ENCODE measurements around the gene LRIG1. TPM values are rescaled to one million over a fixed set of nuclear protein-coding genes. Genes with fewer than 3 reads are reported as not detected.

LRIG1 gene
- total RNA-seq, 1 experiment from 2014 or later: 24.1 TPM

- H3K27ac ChIP-seq (ENCODE audit: low read depth, low read length, poor library complexity, severe bottlenecking): no peak overlapping the region
- H3K4me1 ChIP-seq (ENCODE audit: insufficient read depth, low read length, poor library complexity, severe bottlenecking): peaks cover 6% of the 10 kb centered on the region
- H3K27me3 ChIP-seq (replicated peaks; ENCODE audit: insufficient read depth, low read depth, low read length, poor library complexity): no peaks in the 10 kb centered on the region
- BruUV-seq (replicated peaks): no TSS peak
- H3K4me3 ChIP-seq (ENCODE audit: low read depth, low read length, poor library complexity, severe bottlenecking): no peak overlapping the region
- peaks cover 3% of the 10 kb centered on the region for H3K36me3 ChIP-seq (ENCODE audit: insufficient read depth, low read length, poor library complexity, severe bottlenecking)
- DNase-seq (ENCODE audit: low spot score): no peak
- ChIA-PET CTCF (no interaction called here), POLR2A (ENCODE audit: low non-redundant PET) (no interaction called here)
- intact Hi-C loops (cut with micrococcal nuclease; ENCODE audit: unreplicated experiment): no loop called here
- no peaks in the 10 kb centered on the region for H3K9me3 ChIP-seq (ENCODE audit: low read depth, low read length, poor library complexity, severe bottlenecking)
- no peak for TF ChIP-seq EZH2 (IDR thresholded peaks at IDR 0.05; ENCODE audit: borderline replicate concordance, low read depth, low read length, poor library complexity, severe bottlenecking)
- TF ChIP-seq, protein P1, sequence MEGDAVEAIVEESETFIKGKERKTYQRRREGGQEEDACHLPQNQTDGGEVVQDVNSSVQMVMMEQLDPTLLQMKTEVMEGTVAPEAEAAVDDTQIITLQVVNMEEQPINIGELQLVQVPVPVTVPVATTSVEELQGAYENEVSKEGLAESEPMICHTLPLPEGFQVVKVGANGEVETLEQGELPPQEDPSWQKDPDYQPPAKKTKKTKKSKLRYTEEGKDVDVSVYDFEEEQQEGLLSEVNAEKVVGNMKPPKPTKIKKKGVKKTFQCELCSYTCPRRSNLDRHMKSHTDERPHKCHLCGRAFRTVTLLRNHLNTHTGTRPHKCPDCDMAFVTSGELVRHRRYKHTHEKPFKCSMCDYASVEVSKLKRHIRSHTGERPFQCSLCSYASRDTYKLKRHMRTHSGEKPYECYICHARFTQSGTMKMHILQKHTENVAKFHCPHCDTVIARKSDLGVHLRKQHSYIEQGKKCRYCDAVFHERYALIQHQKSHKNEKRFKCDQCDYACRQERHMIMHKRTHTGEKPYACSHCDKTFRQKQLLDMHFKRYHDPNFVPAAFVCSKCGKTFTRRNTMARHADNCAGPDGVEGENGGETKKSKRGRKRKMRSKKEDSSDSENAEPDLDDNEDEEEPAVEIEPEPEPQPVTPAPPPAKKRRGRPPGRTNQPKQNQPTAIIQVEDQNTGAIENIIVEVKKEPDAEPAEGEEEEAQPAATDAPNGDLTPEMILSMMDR (conservative IDR thresholded peaks at IDR 0.05; ENCODE audit: low read depth, low read length): no peak
Measured at GRCh38 chr3:66396888-66397287, 103.9 kb downstream of the LRIG1 start.

DNA sequence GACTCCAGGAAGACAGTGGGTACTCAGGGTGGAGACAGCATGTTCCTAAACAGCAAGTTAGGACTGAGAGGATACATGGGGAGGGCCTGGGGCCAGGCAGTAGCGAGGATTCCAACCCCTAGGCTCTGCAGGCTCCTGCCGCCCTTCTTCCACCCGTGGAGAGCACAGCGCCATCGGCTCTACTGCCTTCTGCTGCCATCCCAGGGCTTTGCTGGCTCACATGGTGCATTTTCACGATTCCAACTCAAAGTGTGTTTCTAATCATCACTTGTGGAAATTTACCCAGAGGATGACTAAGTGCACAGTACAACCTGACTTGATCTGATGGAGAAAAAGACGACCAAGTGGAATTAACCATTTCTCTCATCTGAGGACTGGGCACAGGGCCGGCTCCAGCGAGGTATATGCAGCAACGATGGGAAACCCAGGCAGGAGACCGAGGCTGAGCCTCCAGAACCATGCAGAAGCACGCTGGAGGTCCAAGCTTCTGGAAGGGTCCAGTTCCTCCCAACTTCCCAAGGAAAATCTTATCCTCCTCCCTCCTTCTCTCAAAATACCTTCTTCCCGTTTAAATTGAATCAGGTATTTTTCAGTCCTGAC is 104.6 kb downstream of the LRIG1 start:
- Histone ChIP-seq H3K36me3 (ENCODE audit: insufficient read depth, low read length, poor library complexity, severe bottlenecking) (peaks cover 3% of the 10 kb centered on the region), H3K27me3 (replicated peaks; ENCODE audit: insufficient read depth, low read depth, low read length, poor library complexity) (no peaks in the 10 kb centered on the region), H3K4me3 (ENCODE audit: low read depth, low read length, poor library complexity, severe bottlenecking) (no peak overlapping the region), H3K9me3 (ENCODE audit: low read depth, low read length, poor library complexity, severe bottlenecking) (no peaks in the 10 kb centered on the region), H3K27ac (ENCODE audit: low read depth, low read length, poor library complexity, severe bottlenecking) (no peak overlapping the region), H3K4me1 (ENCODE audit: insufficient read depth, low read length, poor library complexity, severe bottlenecking) (peaks cover 6% of the 10 kb centered on the region)
- ChIA-PET CTCF (no interaction called here), POLR2A (ENCODE audit: low non-redundant PET) (no interaction called here)
- TF ChIP-seq, protein P1 (conservative IDR thresholded peaks at IDR 0.05; ENCODE audit: low read depth, low read length): no peak
- TF ChIP-seq EZH2 (IDR thresholded peaks at IDR 0.05; ENCODE audit: borderline replicate concordance, low read depth, low read length, poor library complexity, severe bottlenecking): no peak
- no peak for DNase-seq (ENCODE audit: low spot score)
- intact Hi-C loops (cut with micrococcal nuclease; ENCODE audit: unreplicated experiment): no loop called here
- BruUV-seq (replicated peaks): no TSS peak

- TF ChIP-seq EZH2 (IDR thresholded peaks at IDR 0.05; ENCODE audit: borderline replicate concordance, low read depth, low read length, poor library complexity, severe bottlenecking): no peak
- TF ChIP-seq, protein P1 (conservative IDR thresholded peaks at IDR 0.05; ENCODE audit: low read depth, low read length): no peak
- no TSS peak for BruUV-seq (replicated peaks)
- intact Hi-C loops (cut with micrococcal nuclease; ENCODE audit: unreplicated experiment): no loop called here
Measured at GRCh38 chr3:66395635-66396034, 105.2 kb downstream of the LRIG1 start.

More at GRCh38 chr3:66395635-66396034, 105.2 kb downstream of the LRIG1 start:
- peaks cover 3% of the 10 kb centered on the region for H3K36me3 ChIP-seq (ENCODE audit: insufficient read depth, low read length, poor library complexity, severe bottlenecking)
- H3K27me3 ChIP-seq (replicated peaks; ENCODE audit: insufficient read depth, low read depth, low read length, poor library complexity): no peaks in the 10 kb centered on the region
- ChIA-PET POLR2A (ENCODE audit: low non-redundant PET) (no interaction called here), CTCF (no interaction called here)
- H3K4me3 ChIP-seq (ENCODE audit: low read depth, low read length, poor library complexity, severe bottlenecking): no peak overlapping the region
- DNase-seq (ENCODE audit: low spot score): no peak
- H3K27ac ChIP-seq (ENCODE audit: low read depth, low read length, poor library complexity, severe bottlenecking): no peak overlapping the region
- peaks cover 6% of the 10 kb centered on the region for H3K4me1 ChIP-seq (ENCODE audit: insufficient read depth, low read length, poor library complexity, severe bottlenecking)
- H3K9me3 ChIP-seq (ENCODE audit: low read depth, low read length, poor library complexity, severe bottlenecking): no peaks in the 10 kb centered on the region

All from A673 (cell line).